OCI-LY7 (cell line): ENCODE data around the gene CARMIL1.

Experiments used
- CTCF ChIP-seq: fragments of 200-600 bp; sonication (generic); conservative IDR thresholded peaks from 2 replicates; pipeline ENCODE4 v1.5.1; 2014; ENCODE audit warnings: mild to moderate bottlenecking, antibody characterized with exemption, low read length, moderate library complexity, mixed read lengths
- EZH2phosphoT487 ChIP-seq: fragments of 200-600 bp; sonication (generic); IDR thresholded peaks from 2 replicates; pipeline ENCODE4 v1.6.1; 2018; ENCODE audit warnings: low read depth, borderline replicate concordance, mild to moderate bottlenecking, mixed run types, antibody characterized with exemption, low read length, moderate library complexity, mixed read lengths

- TF ChIP-seq CTCF (no peak), EZH2phosphoT487 (no peak)
Measured at GRCh38 chr6:25637211-25637610, 358.0 kb downstream of the CARMIL1 start.
